ENCODE measurements around the gene BTNL8. TPM values are rescaled to one million over a fixed set of nuclear protein-coding genes. Genes with fewer than 3 reads are reported as not detected.
"Not testable (repeated sequence)": the region's sequence is repeated elsewhere in the genome, so short reads cannot be mapped to it uniquely, and the experiment has no call there.

BTNL8 gene
- total and polyA plus RNA-seq, 3 experiments from 2014 or later = 0.13 TPM; not detected in 2

- POLR2A ChIA-PET; CTCF ChIA-PET; H3K36me3 ChIP-seq (ENCODE audit: insufficient read depth, low read length); H3K36me3 Mint-ChIP-seq; H3K27ac ChIP-seq (ENCODE audit: low read depth, low read length); H3K4me3 Mint-ChIP-seq; H3K4me1 ChIP-seq (ENCODE audit: insufficient read depth, low read length); H3K9me3 Mint-ChIP-seq; DNase-seq; H3K9me3 ChIP-seq (ENCODE audit: low read length); H3K4me1 Mint-ChIP-seq; H3K4me3 ChIP-seq (ENCODE audit: low read length); H3K27me3 ChIP-seq (ENCODE audit: insufficient read depth, low read length, poor library complexity, severe bottlenecking); H3K27ac Mint-ChIP-seq: not testable (repeated sequence)
- H3K27me3 Mint-ChIP-seq = peaks cover 18 to 28% of the 10 kb centered on the region in 2 donors
Measured at GRCh38 chr5:180895330-180895729, 3.6 kb upstream of the BTNL8 start.

- Mint-ChIP-seq H3K9me3 (peaks cover 0 to 3% (median 0%) of the 10 kb centered on the region in 5 donors), H3K27me3 (peaks cover 3 to 11% of the 10 kb centered on the region in 2 donors), H3K36me3 (no peaks in the 10 kb centered on the region), H3K4me1 (no peaks in the 10 kb centered on the region), H3K4me3 (no peak overlapping the region), H3K27ac (no peak overlapping the region)
- Histone ChIP-seq H3K36me3 (ENCODE audit: insufficient read depth, low read length) (no peaks in the 10 kb centered on the region), H3K9me3 (ENCODE audit: low read length) (no peaks in the 10 kb centered on the region), H3K4me3 (ENCODE audit: low read length) (no peak overlapping the region), H3K4me1 (ENCODE audit: insufficient read depth, low read length) (no peaks in the 10 kb centered on the region), H3K27ac (ENCODE audit: low read depth, low read length) (no peak overlapping the region), H3K27me3 (ENCODE audit: insufficient read depth, low read length, poor library complexity, severe bottlenecking) (no peaks in the 10 kb centered on the region)
- ChIA-PET CTCF (no interaction called here), POLR2A (no interaction called here)
- no peak for DNase-seq
Measured at GRCh38 chr5:180900178-180900577, 1.2 kb downstream of the BTNL8 start.

GRCh38 chr5:180901319-180902009 lies 2.5 kb downstream of the BTNL8 start:
- H3K4me3 Mint-ChIP-seq = no peak overlapping the region
- no peaks in the 10 kb centered on the region for H3K36me3 Mint-ChIP-seq
- peaks cover 0 to 3% (median 0%) of the 10 kb centered on the region in 5 donors for H3K9me3 Mint-ChIP-seq
- H3K27me3 Mint-ChIP-seq = peaks cover 3 to 15% of the 10 kb centered on the region in 2 donors
- no peaks in the 10 kb centered on the region for H3K4me1 Mint-ChIP-seq
- no peak overlapping the region for H3K4me3 ChIP-seq (ENCODE audit: low read length)
- no peaks in the 10 kb centered on the region for H3K9me3 ChIP-seq (ENCODE audit: low read length)
- no peaks in the 10 kb centered on the region for H3K27me3 ChIP-seq (ENCODE audit: insufficient read depth, low read length, poor library complexity, severe bottlenecking)
- H3K36me3 ChIP-seq (ENCODE audit: insufficient read depth, low read length) = no peaks in the 10 kb centered on the region
- H3K27ac Mint-ChIP-seq = no peak overlapping the region
- CTCF ChIA-PET = no interaction called here
- H3K27ac ChIP-seq (ENCODE audit: low read depth, low read length) = no peak overlapping the region
- DNase-seq = no peak
- no peaks in the 10 kb centered on the region for H3K4me1 ChIP-seq (ENCODE audit: insufficient read depth, low read length)
- POLR2A ChIA-PET = no interaction called here

GRCh38 chr5:180908400-180908799 lies 9.4 kb downstream of the BTNL8 start:
- H3K9me3 Mint-ChIP-seq = peaks cover 0 to 5% (median 0%) of the 10 kb centered on the region in 5 donors

GRCh38 chr5:180908998-180909731 lies 10.2 kb downstream of the BTNL8 start:
- H3K9me3 Mint-ChIP-seq = peaks cover 0 to 5% (median 0%) of the 10 kb centered on the region in 5 donors
- no peak overlapping the region for H3K27ac Mint-ChIP-seq
- Histone ChIP-seq H3K4me1 (ENCODE audit: insufficient read depth, low read length) (no peaks in the 10 kb centered on the region), H3K27me3 (ENCODE audit: insufficient read depth, low read length, poor library complexity, severe bottlenecking) (peaks cover 4% of the 10 kb centered on the region), H3K27ac (ENCODE audit: low read depth, low read length) (no peak overlapping the region), H3K36me3 (ENCODE audit: insufficient read depth, low read length) (no peaks in the 10 kb centered on the region), H3K4me3 (ENCODE audit: low read length) (no peak overlapping the region), H3K9me3 (ENCODE audit: low read length) (no peaks in the 10 kb centered on the region)
- DNase-seq = no peak
- peaks cover 0 to 4% (median 0%) of the 10 kb centered on the region in 3 donors for H3K36me3 Mint-ChIP-seq
- POLR2A ChIA-PET = no interaction called here
- H3K4me3 Mint-ChIP-seq = no peak overlapping the region
- no peaks in the 10 kb centered on the region for H3K4me1 Mint-ChIP-seq
- CTCF ChIA-PET = interaction anchor here (0.7 kb wide), 1 partner anchor 57 kb away, joined by 3 read pairs; no protein-coding TSS in a partner anchor
- H3K27me3 Mint-ChIP-seq = peaks cover 16 to 61% of the 10 kb centered on the region in 2 donors

More at GRCh38 chr5:180908400-180908799, 9.4 kb downstream of the BTNL8 start:
- H3K9me3 ChIP-seq (ENCODE audit: low read length) = no peaks in the 10 kb centered on the region
- no peak overlapping the region for H3K27ac Mint-ChIP-seq
- peaks cover 13 to 53% of the 10 kb centered on the region in 2 donors for H3K27me3 Mint-ChIP-seq
- DNase-seq = no peak
- H3K36me3 Mint-ChIP-seq = peaks cover 0 to 4% (median 0%) of the 10 kb centered on the region in 3 donors
- H3K36me3 ChIP-seq (ENCODE audit: insufficient read depth, low read length) = no peaks in the 10 kb centered on the region
- no peaks in the 10 kb centered on the region for H3K4me1 ChIP-seq (ENCODE audit: insufficient read depth, low read length)
- H3K4me1 Mint-ChIP-seq = no peaks in the 10 kb centered on the region
- H3K27ac ChIP-seq (ENCODE audit: low read depth, low read length) = no peak overlapping the region
- no peak overlapping the region for H3K4me3 Mint-ChIP-seq
- peaks cover 4% of the 10 kb centered on the region for H3K27me3 ChIP-seq (ENCODE audit: insufficient read depth, low read length, poor library complexity, severe bottlenecking)
- no peak overlapping the region for H3K4me3 ChIP-seq (ENCODE audit: low read length)
- POLR2A ChIA-PET = no interaction called here
- CTCF ChIA-PET = no interaction called here

- CTCF ChIA-PET = interaction anchor here (0.7 to 1.2 kb wide), 2 partner anchors 35 to 57 kb away, joined by 3 read pairs; no protein-coding TSS in a partner anchor
- POLR2A ChIA-PET = no interaction called here
- no peak overlapping the region for H3K27ac Mint-ChIP-seq
Measured at GRCh38 chr5:180909782-180910181, 10.8 kb downstream of the BTNL8 start.

GRCh38 chr5:180910182-180910581 lies 11.2 kb downstream of the BTNL8 start:
- no peak for DNase-seq
- Mint-ChIP-seq H3K27me3 (peaks cover 17 to 63% of the 10 kb centered on the region in 2 donors), H3K36me3 (peaks cover 0 to 4% (median 0%) of the 10 kb centered on the region in 3 donors), H3K9me3 (peaks cover 0 to 5% (median 0%) of the 10 kb centered on the region in 5 donors), H3K27ac (no peak overlapping the region), H3K4me1 (no peaks in the 10 kb centered on the region), H3K4me3 (no peak overlapping the region)
- H3K9me3 ChIP-seq (ENCODE audit: low read length) = no peaks in the 10 kb centered on the region
- ChIA-PET POLR2A (no interaction called here), CTCF (interaction anchor here (1.2 kb wide), 1 partner anchor 35 kb away, joined by 3 read pairs; no protein-coding TSS in a partner anchor)
- peaks cover 4% of the 10 kb centered on the region for H3K27me3 ChIP-seq (ENCODE audit: insufficient read depth, low read length, poor library complexity, severe bottlenecking)
- no peaks in the 10 kb centered on the region for H3K4me1 ChIP-seq (ENCODE audit: insufficient read depth, low read length)
- no peaks in the 10 kb centered on the region for H3K36me3 ChIP-seq (ENCODE audit: insufficient read depth, low read length)
- no peak overlapping the region for H3K4me3 ChIP-seq (ENCODE audit: low read length)
- no peak overlapping the region for H3K27ac ChIP-seq (ENCODE audit: low read depth, low read length)

More at GRCh38 chr5:180909782-180910181, 10.8 kb downstream of the BTNL8 start:
- H3K4me1 Mint-ChIP-seq = no peaks in the 10 kb centered on the region
- Histone ChIP-seq H3K36me3 (ENCODE audit: insufficient read depth, low read length) (no peaks in the 10 kb centered on the region), H3K4me1 (ENCODE audit: insufficient read depth, low read length) (no peaks in the 10 kb centered on the region), H3K4me3 (ENCODE audit: low read length) (no peak overlapping the region), H3K9me3 (ENCODE audit: low read length) (no peaks in the 10 kb centered on the region), H3K27me3 (ENCODE audit: insufficient read depth, low read length, poor library complexity, severe bottlenecking) (peaks cover 4% of the 10 kb centered on the region), H3K27ac (ENCODE audit: low read depth, low read length) (no peak overlapping the region)
- H3K27me3 Mint-ChIP-seq = peaks cover 17 to 62% of the 10 kb centered on the region in 2 donors
- H3K4me3 Mint-ChIP-seq = no peak overlapping the region
- peaks cover 0 to 4% (median 0%) of the 10 kb centered on the region in 3 donors for H3K36me3 Mint-ChIP-seq
- no peak for DNase-seq
- H3K9me3 Mint-ChIP-seq = peaks cover 0 to 5% (median 0%) of the 10 kb centered on the region in 5 donors

GRCh38 chr5:180910735-180911134 lies 11.8 kb downstream of the BTNL8 start:
- peaks cover 19 to 66% of the 10 kb centered on the region in 2 donors for H3K27me3 Mint-ChIP-seq
- no peaks in the 10 kb centered on the region for H3K4me1 Mint-ChIP-seq
- no peak for DNase-seq
- ChIA-PET CTCF (interaction anchor here (1.2 kb wide), 1 partner anchor 36 kb away, joined by 3 read pairs; no protein-coding TSS in a partner anchor), POLR2A (no interaction called here)
- no peak overlapping the region for H3K4me3 ChIP-seq (ENCODE audit: low read length)
- no peaks in the 10 kb centered on the region for H3K4me1 ChIP-seq (ENCODE audit: insufficient read depth, low read length)
- no peaks in the 10 kb centered on the region for H3K36me3 ChIP-seq (ENCODE audit: insufficient read depth, low read length)
- no peak overlapping the region for H3K27ac ChIP-seq (ENCODE audit: low read depth, low read length)
- H3K4me3 Mint-ChIP-seq = no peak overlapping the region
- H3K27me3 ChIP-seq (ENCODE audit: insufficient read depth, low read length, poor library complexity, severe bottlenecking) = peaks cover 4% of the 10 kb centered on the region
- peaks cover 0 to 4% (median 0%) of the 10 kb centered on the region in 3 donors for H3K36me3 Mint-ChIP-seq
- peaks cover 0 to 4% (median 0%) of the 10 kb centered on the region in 5 donors for H3K9me3 Mint-ChIP-seq
- H3K9me3 ChIP-seq (ENCODE audit: low read length) = no peaks in the 10 kb centered on the region
- H3K27ac Mint-ChIP-seq = no peak overlapping the region
